GM19455 (cell line): ENCODE measurements around the gene ISL2.

Source experiments
- ATAC-seq: cut with Tn5 transposase; IDR thresholded peaks from one replicate; pipeline ENCODE4 v1.9.1; 2021; ENCODE audit not compliant: unreplicated experiment

Gene ISL2

GRCh38 chr15:76327191-76328105, 9.1 kb upstream of the ISL2 start:
- no peak for ATAC-seq

GRCh38 chr15:76328106-76328696, 8.4 kb upstream of the ISL2 start:
- ATAC-seq, result no peak

- ATAC-seq, result no peak
These were observed 7.6 kb upstream of the ISL2 start for GRCh38 chr15:76328958-76329357.

- no peak for ATAC-seq
These were observed 6.4 kb upstream of the ISL2 start for GRCh38 chr15:76330080-76330680.

GRCh38 chr15:76332796-76333195, 3.8 kb upstream of the ISL2 start:
- ATAC-seq, result no peak

- no peak for ATAC-seq
These were observed 3.3 kb upstream of the ISL2 start for GRCh38 chr15:76333309-76333708.

- ATAC-seq, result no peak
These were observed 2.7 kb upstream of the ISL2 start for GRCh38 chr15:76333720-76334437.

GRCh38 chr15:76334438-76335306, 1.9 kb upstream of the ISL2 start:
- ATAC-seq, result no peak

- ATAC-seq, result peak; percentile 7
These were observed 993 bp upstream of the ISL2 start for GRCh38 chr15:76335307-76336253.

- no peak for ATAC-seq
These were observed 604 bp downstream of the ISL2 start for GRCh38 chr15:76337059-76337695.

GRCh38 chr15:76337696-76338485, 1.3 kb downstream of the ISL2 start:
- ATAC-seq, result no peak

GRCh38 chr15:76338486-76339304, 2.1 kb downstream of the ISL2 start:
- no peak for ATAC-seq

GRCh38 chr15:76339305-76340197, 3.0 kb downstream of the ISL2 start:
- ATAC-seq, result no peak

- ATAC-seq, result no peak
These were observed 3.7 kb downstream of the ISL2 start for GRCh38 chr15:76340198-76340802.

GRCh38 chr15:76340803-76341365, 4.3 kb downstream of the ISL2 start:
- no peak for ATAC-seq
